ENCODE results near the gene TSPAN31.

The TSPAN31 gene

GRCh38 chr12:57776247-57776587, 31.4 kb downstream of the TSPAN31 start:
- DNase-seq = no peak
- Histone ChIP-seq H3K36me3 (ENCODE audit: control insufficient read depth, insufficient read depth, low read length) (no peaks in the 10 kb centered on the region), H3K9me3 (ENCODE audit: control insufficient read depth, low read length) (no peaks in the 10 kb centered on the region), H3K4me1 (ENCODE audit: control insufficient read depth, insufficient read depth, low read length, poor library complexity, severe bottlenecking) (peaks cover 19% of the 10 kb centered on the region), H3K4me3 (ENCODE audit: insufficient read depth, low read depth, low read length, poor library complexity, severe bottlenecking) (no peak overlapping the region), H3K27ac (ENCODE audit: insufficient read depth, low read length, poor library complexity, severe bottlenecking) (no peak overlapping the region), H3K27me3 (replicated peaks; ENCODE audit: control insufficient read depth, insufficient read depth, low read length, poor library complexity, severe bottlenecking) (no peaks in the 10 kb centered on the region)

DNA sequence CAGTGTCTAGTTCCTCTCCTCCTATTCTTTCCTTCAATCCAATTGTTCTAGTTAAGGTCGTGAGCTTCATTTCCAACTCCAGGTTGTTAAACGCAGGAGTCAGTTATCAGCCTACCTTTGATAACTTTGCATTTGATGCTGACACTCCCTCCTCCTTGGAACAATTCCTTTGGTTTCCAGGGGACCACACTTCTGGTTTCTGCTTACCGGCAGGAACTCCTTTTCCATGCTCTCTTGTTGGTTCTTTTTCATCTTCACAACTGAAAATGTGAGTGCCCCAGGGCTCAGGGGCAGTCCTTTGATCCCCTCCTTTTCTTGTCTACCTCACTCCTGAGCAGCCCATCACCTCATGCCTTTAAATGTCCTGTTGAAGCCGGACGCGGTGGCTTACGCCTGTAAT, 32.5 kb downstream of the TSPAN31 start:
- Histone ChIP-seq H3K9me3 (ENCODE audit: control insufficient read depth, low read length) (no peaks in the 10 kb centered on the region), H3K27ac (ENCODE audit: insufficient read depth, low read length, poor library complexity, severe bottlenecking) (no peak overlapping the region), H3K27me3 (replicated peaks; ENCODE audit: control insufficient read depth, insufficient read depth, low read length, poor library complexity, severe bottlenecking) (no peaks in the 10 kb centered on the region), H3K4me3 (ENCODE audit: insufficient read depth, low read depth, low read length, poor library complexity, severe bottlenecking) (no peak overlapping the region), H3K4me1 (ENCODE audit: control insufficient read depth, insufficient read depth, low read length, poor library complexity, severe bottlenecking) (peaks cover 30% of the 10 kb centered on the region), H3K36me3 (ENCODE audit: control insufficient read depth, insufficient read depth, low read length) (no peaks in the 10 kb centered on the region)
- no peak for DNase-seq

GRCh38 chr12:57777911-57778310, 33.1 kb downstream of the TSPAN31 start:
- peaks cover 30% of the 10 kb centered on the region for H3K4me1 ChIP-seq (ENCODE audit: control insufficient read depth, insufficient read depth, low read length, poor library complexity, severe bottlenecking)
- no peaks in the 10 kb centered on the region for H3K36me3 ChIP-seq (ENCODE audit: control insufficient read depth, insufficient read depth, low read length)
- H3K4me3 ChIP-seq (ENCODE audit: insufficient read depth, low read depth, low read length, poor library complexity, severe bottlenecking) = no peak overlapping the region
- DNase-seq = no peak
- H3K27me3 ChIP-seq (replicated peaks; ENCODE audit: control insufficient read depth, insufficient read depth, low read length, poor library complexity, severe bottlenecking) = no peaks in the 10 kb centered on the region
- H3K27ac ChIP-seq (ENCODE audit: insufficient read depth, low read length, poor library complexity, severe bottlenecking) = no peak overlapping the region
- no peaks in the 10 kb centered on the region for H3K9me3 ChIP-seq (ENCODE audit: control insufficient read depth, low read length)

- DNase-seq = no peak
- no peaks in the 10 kb centered on the region for H3K27me3 ChIP-seq (replicated peaks; ENCODE audit: control insufficient read depth, insufficient read depth, low read length, poor library complexity, severe bottlenecking)
- peak overlapping the region; percentile 61 for H3K27ac ChIP-seq (ENCODE audit: insufficient read depth, low read length, poor library complexity, severe bottlenecking)
- H3K36me3 ChIP-seq (ENCODE audit: control insufficient read depth, insufficient read depth, low read length) = no peaks in the 10 kb centered on the region
- H3K4me1 ChIP-seq (ENCODE audit: control insufficient read depth, insufficient read depth, low read length, poor library complexity, severe bottlenecking) = peaks cover 39% of the 10 kb centered on the region
- H3K9me3 ChIP-seq (ENCODE audit: control insufficient read depth, low read length) = no peaks in the 10 kb centered on the region
- no peak overlapping the region for H3K4me3 ChIP-seq (ENCODE audit: insufficient read depth, low read depth, low read length, poor library complexity, severe bottlenecking)
Observed at GRCh38 chr12:57779736-57780135, 34.9 kb downstream of the TSPAN31 start.

DNA sequence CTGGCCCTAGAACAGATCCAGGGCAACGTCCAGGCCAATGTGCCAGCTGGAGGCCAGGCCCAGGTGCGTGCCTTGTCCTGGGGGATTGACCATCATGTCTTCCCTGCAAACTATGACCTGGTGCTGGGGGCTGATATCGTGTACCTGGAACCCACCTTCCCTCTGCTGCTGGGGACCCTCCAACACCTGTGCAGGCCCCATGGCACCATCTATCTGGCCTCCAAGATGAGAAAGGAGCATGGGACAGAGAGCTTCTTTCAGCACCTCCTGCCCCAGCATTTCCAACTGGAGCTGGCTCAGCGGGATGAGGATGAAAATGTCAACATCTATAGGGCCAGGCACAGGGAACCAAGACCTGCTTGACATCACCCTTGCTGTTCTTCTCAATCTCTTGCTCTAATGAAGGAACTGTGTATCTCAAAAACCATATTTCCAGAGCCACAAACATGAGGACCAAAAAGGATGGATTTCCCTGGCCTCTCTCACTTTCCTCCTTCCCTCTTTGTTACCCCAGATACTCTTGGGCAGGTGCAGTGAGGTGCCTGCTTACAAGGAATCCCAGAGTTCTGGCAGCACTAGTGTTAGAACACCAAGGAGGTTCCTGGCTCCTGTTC, 35.6 kb downstream of the TSPAN31 start:
- H3K27ac ChIP-seq (ENCODE audit: insufficient read depth, low read length, poor library complexity, severe bottlenecking) = peak overlapping the region; percentile 61

DNA sequence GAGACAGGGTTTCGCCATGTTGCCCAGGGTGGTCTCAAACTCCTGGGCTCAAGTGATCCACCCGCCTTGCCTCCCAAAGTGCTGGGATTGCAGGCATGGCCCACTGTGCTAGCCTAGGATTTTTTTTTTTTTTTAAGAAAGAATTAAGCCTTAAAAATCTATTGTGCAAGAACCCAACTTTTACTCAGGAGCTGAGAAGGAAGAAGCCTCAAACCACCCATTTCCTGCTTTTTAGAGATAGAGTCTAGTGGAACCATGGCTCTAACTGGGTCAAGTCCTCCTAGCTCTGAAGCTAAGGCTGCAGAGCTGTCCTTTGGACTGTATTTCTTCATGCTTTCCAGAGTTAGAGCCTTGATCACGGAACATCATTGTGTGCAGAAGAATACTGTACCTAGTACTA, 36.4 kb downstream of the TSPAN31 start:
- Histone ChIP-seq H3K4me3 (ENCODE audit: insufficient read depth, low read depth, low read length, poor library complexity, severe bottlenecking) (no peak overlapping the region), H3K27ac (ENCODE audit: insufficient read depth, low read length, poor library complexity, severe bottlenecking) (peak overlapping the region; percentile 79), H3K9me3 (ENCODE audit: control insufficient read depth, low read length) (no peaks in the 10 kb centered on the region), H3K36me3 (ENCODE audit: control insufficient read depth, insufficient read depth, low read length) (peaks cover 8% of the 10 kb centered on the region), H3K4me1 (ENCODE audit: control insufficient read depth, insufficient read depth, low read length, poor library complexity, severe bottlenecking) (peaks cover 39% of the 10 kb centered on the region), H3K27me3 (replicated peaks; ENCODE audit: control insufficient read depth, insufficient read depth, low read length, poor library complexity, severe bottlenecking) (no peaks in the 10 kb centered on the region)
- DNase-seq = no peak

More for the DNA sequence above, 35.6 kb downstream of the TSPAN31 start:
- no peaks in the 10 kb centered on the region for H3K27me3 ChIP-seq (replicated peaks; ENCODE audit: control insufficient read depth, insufficient read depth, low read length, poor library complexity, severe bottlenecking)
- H3K4me1 ChIP-seq (ENCODE audit: control insufficient read depth, insufficient read depth, low read length, poor library complexity, severe bottlenecking) = peaks cover 39% of the 10 kb centered on the region
- no peak overlapping the region for H3K4me3 ChIP-seq (ENCODE audit: insufficient read depth, low read depth, low read length, poor library complexity, severe bottlenecking)
- H3K36me3 ChIP-seq (ENCODE audit: control insufficient read depth, insufficient read depth, low read length) = no peaks in the 10 kb centered on the region
- no peaks in the 10 kb centered on the region for H3K9me3 ChIP-seq (ENCODE audit: control insufficient read depth, low read length)
- no peak for DNase-seq

GRCh38 chr12:57781801-57782200, 37.0 kb downstream of the TSPAN31 start:
- H3K4me3 ChIP-seq (ENCODE audit: insufficient read depth, low read depth, low read length, poor library complexity, severe bottlenecking) = peak overlapping the region; percentile 12
- peaks cover 39% of the 10 kb centered on the region for H3K4me1 ChIP-seq (ENCODE audit: control insufficient read depth, insufficient read depth, low read length, poor library complexity, severe bottlenecking)
- H3K27me3 ChIP-seq (replicated peaks; ENCODE audit: control insufficient read depth, insufficient read depth, low read length, poor library complexity, severe bottlenecking) = no peaks in the 10 kb centered on the region
- H3K9me3 ChIP-seq (ENCODE audit: control insufficient read depth, low read length) = no peaks in the 10 kb centered on the region
- no peak for DNase-seq
- peak overlapping the region; percentile 79 for H3K27ac ChIP-seq (ENCODE audit: insufficient read depth, low read length, poor library complexity, severe bottlenecking)
- H3K36me3 ChIP-seq (ENCODE audit: control insufficient read depth, insufficient read depth, low read length) = peaks cover 13% of the 10 kb centered on the region

- H3K4me1 ChIP-seq (ENCODE audit: control insufficient read depth, insufficient read depth, low read length, poor library complexity, severe bottlenecking) = peaks cover 39% of the 10 kb centered on the region
- peaks cover 18% of the 10 kb centered on the region for H3K36me3 ChIP-seq (ENCODE audit: control insufficient read depth, insufficient read depth, low read length)
- no peaks in the 10 kb centered on the region for H3K9me3 ChIP-seq (ENCODE audit: control insufficient read depth, low read length)
- peak overlapping the region; percentile 91 for H3K4me3 ChIP-seq (ENCODE audit: insufficient read depth, low read depth, low read length, poor library complexity, severe bottlenecking)
- peak overlapping the region; percentile 79 for H3K27ac ChIP-seq (ENCODE audit: insufficient read depth, low read length, poor library complexity, severe bottlenecking)
- H3K27me3 ChIP-seq (replicated peaks; ENCODE audit: control insufficient read depth, insufficient read depth, low read length, poor library complexity, severe bottlenecking) = no peaks in the 10 kb centered on the region
- DNase-seq = no peak
Observed at GRCh38 chr12:57782243-57782607, 37.4 kb downstream of the TSPAN31 start.

DNA sequence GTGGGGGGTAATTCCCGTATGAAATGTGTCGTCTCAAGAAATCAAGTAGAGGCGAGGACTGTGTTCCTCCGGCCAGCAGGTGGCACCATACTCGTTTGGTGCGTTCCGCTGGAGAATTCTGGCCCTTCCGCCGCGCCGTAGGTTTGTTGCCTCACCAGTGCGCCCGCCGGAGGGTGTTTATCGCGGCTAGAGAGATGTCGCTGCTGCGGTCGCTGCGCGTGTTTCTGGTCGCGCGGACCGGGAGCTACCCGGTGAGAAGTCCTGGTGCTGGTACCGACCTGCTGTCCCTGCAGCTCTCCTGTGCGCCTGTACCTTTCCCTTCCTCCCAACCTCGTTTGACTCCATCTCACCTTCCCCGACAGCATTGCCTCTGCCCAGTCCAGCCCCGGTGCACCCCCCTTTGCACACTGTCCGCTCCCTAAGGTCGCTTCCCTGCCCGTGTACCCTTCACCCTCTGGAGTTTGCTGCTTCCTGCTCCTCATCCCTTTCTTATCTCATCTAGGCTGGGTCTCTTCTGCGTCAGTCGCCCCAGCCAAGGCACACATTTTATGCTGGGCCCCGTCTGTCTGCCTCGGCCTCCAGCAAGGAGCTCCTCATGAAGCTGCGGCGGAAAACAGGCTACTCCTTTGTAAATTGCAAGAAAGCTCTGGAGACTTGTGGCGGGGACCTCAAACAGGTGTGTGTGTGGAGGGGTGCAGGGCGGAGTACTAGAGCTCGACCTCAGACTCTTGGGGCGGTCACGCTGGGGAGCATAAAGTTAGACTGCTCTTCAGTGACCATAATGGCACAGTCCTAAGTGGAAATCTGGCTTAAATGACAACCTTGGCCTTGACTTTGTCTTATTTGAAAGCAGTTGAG, 38.0 kb downstream of the TSPAN31 start, which contains the start of gene TSFM:
Gene TSFM (plus strand): TSS at position 180 of the 858 bp plus-strand sequence. CDS start 15 bp downstream, at position 195.
- peak within 1 kb of the TSS; percentile 91 for H3K4me3 ChIP-seq (ENCODE audit: insufficient read depth, low read depth, low read length, poor library complexity, severe bottlenecking)
- no peaks in the 10 kb centered on the region for H3K9me3 ChIP-seq (ENCODE audit: control insufficient read depth, low read length)
- no peaks in the 10 kb centered on the region for H3K27me3 ChIP-seq (replicated peaks; ENCODE audit: control insufficient read depth, insufficient read depth, low read length, poor library complexity, severe bottlenecking)
- H3K4me1 ChIP-seq (ENCODE audit: control insufficient read depth, insufficient read depth, low read length, poor library complexity, severe bottlenecking) = peaks cover 39% of the 10 kb centered on the region
- H3K36me3 ChIP-seq (ENCODE audit: control insufficient read depth, insufficient read depth, low read length) = peaks cover 22% of the 10 kb centered on the region
- H3K27ac ChIP-seq (ENCODE audit: insufficient read depth, low read length, poor library complexity, severe bottlenecking) = peak within 1 kb of the TSS; percentile 79
- peak; percentile 90 to 94 (median 90) for DNase-seq

- Histone ChIP-seq H3K36me3 (ENCODE audit: control insufficient read depth, insufficient read depth, low read length) (peaks cover 23% of the 10 kb centered on the region), H3K4me1 (ENCODE audit: control insufficient read depth, insufficient read depth, low read length, poor library complexity, severe bottlenecking) (peaks cover 36% of the 10 kb centered on the region), H3K27ac (ENCODE audit: insufficient read depth, low read length, poor library complexity, severe bottlenecking) (no peak overlapping the region), H3K4me3 (ENCODE audit: insufficient read depth, low read depth, low read length, poor library complexity, severe bottlenecking) (peak overlapping the region; percentile 91), H3K27me3 (replicated peaks; ENCODE audit: control insufficient read depth, insufficient read depth, low read length, poor library complexity, severe bottlenecking) (no peaks in the 10 kb centered on the region), H3K9me3 (ENCODE audit: control insufficient read depth, low read length) (no peaks in the 10 kb centered on the region)
- DNase-seq = no peak
Observed at GRCh38 chr12:57783466-57783801, 38.6 kb downstream of the TSPAN31 start.
